Endometrium (tissue), 2 donors: ENCODE measurements around the gene RSBN1.
"Not testable (repeated sequence)": the region's sequence is repeated elsewhere in the genome, so short reads cannot be mapped to it uniquely, and the experiment has no call there.

Source experiments
- FAIRE-seq: peaks from 2 replicates; lab custom pipeline; 2012; peaks lifted over from hg19 to GRCh38; lab: Jason Lieb, UNC
- donor health status: control.
- donor health status: control.

Gene RSBN1

DNA sequence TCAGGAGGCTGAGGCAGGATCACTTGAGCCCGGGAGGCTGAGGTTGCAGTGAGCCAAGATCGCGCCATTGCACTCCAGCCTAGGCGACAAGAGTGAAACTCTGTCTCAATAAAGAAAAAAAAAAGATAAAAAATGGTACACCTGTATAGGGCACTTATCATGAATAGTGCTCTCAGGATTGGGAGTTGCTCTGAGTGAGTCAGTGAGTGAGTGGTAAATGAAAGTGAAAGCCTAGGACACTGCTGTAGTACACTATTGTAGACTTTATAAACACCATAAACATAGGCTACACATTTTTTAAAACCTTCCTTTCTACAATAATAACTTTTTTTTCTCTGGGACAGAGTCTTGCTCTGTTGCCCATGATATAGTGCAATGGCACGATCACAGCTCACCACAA, 69.8 kb downstream of the RSBN1 start:
- FAIRE-seq: no peak

DNA sequence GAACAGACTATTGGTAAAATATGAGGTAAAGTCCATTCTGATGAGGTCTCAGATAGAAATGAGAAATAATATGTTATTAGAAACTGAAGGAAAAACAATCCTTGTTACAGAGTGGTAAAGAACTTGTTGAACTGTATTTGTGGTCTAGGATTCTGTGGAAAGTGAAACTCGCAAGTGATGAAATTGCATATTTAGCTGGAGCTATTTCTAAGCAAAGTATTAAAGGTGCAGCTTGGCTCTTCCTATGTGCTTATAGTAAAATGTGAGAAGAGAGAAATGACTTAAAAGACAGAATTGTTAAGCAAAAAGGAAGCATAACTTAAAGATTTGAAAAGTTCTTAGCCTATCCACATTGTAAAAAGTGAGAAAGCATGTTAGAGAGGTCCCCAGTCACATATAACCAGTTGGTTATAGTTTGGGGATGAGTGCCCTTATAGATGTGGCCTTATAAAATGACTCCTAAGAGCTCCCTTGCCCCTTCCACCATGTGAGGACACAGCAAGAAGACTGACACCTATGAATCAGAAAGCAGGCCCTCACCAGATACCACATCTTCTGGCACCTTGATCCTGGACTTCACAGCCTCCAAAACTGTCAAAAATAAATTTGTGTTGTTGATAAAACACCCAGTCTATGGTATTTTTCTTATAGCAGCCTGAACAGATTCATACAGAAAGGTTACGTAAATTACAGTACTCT, 77.8 kb downstream of the RSBN1 start:
- no peak for FAIRE-seq

DNA sequence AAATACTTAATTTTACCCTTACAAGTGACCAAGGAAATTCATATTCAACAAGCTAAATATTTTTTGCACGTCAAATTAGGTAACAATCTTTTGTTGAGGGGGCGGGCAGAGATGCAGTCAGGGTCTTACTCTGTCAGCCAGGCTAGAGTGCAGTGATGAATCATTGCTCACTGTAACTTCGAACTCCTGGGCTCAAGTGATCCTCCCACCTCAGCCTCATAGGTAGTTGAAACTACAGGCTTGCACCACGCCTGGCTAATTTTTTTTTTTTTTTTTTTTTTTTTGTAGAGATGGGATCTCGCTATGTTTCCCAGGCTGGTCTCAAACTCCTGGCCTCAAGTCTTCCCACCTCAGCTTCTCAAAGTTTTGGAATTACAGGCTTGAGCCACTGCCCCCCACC, 79.5 kb downstream of the RSBN1 start:
- FAIRE-seq: no peak

DNA sequence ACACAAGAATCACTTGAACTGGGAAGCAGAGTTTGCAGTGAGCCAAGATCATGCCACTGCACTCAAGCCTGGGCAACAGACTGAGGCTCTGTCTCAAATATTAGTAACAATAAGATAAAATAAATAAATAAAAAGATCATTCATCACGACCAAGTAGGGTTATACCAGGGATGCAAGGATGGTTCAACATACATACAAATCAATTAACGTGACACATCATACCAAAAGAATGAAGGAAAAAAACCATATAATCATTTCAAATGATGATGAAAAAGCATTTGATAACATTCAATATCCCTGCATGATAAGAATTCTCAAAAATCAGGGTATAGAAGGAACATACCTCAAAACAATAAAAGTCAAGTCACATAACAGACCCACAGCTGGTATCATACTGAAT, 91.3 kb downstream of the RSBN1 start:
- no peak for FAIRE-seq

DNA sequence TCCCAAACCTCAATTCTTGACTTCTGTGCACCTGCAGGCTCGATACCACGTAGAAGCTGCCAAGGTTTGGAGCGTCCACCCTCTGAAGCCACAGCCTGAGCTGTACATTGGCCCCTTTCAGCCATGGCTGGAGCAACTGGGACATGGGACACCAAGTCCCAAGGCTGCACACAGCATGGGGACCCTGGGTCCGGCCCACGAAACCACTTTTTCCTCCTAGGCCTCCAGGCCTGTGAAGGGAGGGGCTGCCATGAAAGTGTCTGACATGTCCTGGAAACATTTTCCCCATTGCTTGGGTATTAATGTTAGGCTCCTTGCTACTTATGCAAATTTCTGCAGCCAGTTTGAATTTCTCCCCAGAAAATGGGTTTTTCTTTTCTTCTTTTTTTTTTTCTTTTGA, 93.7 kb downstream of the RSBN1 start:
- not testable (repeated sequence) for FAIRE-seq

DNA sequence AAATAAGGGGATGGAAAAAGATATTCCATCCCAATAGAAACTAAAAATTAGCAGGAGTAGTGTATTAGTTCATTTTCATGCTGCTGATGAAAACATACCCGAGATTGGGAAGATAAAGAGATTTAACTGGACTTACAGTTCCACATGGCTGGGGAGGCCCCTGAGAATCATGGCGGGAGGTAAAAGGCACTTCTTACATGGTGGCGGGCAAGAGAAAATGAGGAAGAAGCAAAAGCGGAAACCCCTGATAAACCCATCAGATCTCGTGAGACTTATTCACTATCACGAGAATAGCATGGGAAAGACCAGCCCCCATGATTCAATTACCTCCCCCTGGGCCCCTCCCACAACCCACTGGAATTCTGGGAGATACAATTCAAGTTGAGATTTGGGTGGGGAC, 94.8 kb downstream of the RSBN1 start:
- FAIRE-seq: not testable (repeated sequence)

DNA sequence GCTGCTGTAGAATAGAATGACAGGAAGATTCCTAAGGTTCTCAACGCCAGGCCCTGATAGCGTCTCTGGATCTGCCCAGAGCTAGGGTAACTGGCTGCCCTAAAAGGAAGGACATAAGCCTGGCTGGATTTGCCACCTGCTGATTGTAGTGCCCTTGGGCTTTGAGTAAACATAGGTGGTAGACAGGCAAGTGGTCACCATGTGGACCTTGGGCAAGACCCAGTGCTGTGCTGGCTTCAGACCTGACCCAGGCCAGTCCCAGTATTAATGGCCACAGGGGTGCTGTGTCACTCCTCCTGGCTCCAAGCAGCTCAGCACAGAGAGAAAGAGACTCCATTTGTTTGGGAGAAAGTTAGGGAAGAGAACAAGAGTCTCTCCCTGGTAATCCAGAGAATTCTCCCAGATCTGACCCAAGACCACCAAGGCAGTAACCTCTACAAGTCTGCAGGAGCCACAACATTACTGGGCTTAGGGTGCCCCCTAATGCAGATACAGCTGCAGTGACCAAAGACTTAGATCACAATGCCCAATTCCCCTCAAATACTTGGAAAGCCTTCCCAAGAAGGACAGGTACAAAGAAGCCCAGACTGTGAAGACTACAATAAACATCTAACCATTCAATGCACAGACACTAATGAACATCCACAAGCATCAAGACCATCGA, 97.5 kb downstream of the RSBN1 start:
- no peak for FAIRE-seq
